IPS-18a (cell line): Measurements from ENCODE around the gene GCDH.

Experiments
- H3K27ac ChIP-seq: one replicate; pipeline ENCODE4 v1.5.1; 2013; ENCODE audit warnings: low read length
- H3K27me3 ChIP-seq: one replicate; pipeline ENCODE4 v1.6.1; 2013; ENCODE audit warnings: mild to moderate bottlenecking, low read length; ENCODE audit not compliant: control insufficient read depth, insufficient read depth
- H3K36me3 ChIP-seq: one replicate; pipeline ENCODE4 v1.6.1; 2013; ENCODE audit warnings: low read depth, low read length; ENCODE audit not compliant: control insufficient read depth
- H3K4me1 ChIP-seq: one replicate; pipeline ENCODE4 v1.6.1; 2013; ENCODE audit warnings: low read depth, low read length; ENCODE audit not compliant: control insufficient read depth
- H3K4me3 ChIP-seq: one replicate; pipeline ENCODE4 v1.5.1; 2013; ENCODE audit warnings: low read length
- H3K9ac ChIP-seq: one replicate; pipeline ENCODE4 v1.6.1; 2013; ENCODE audit warnings: mild to moderate bottlenecking, low read length, moderate library complexity
- H3K9me3 ChIP-seq: one replicate; pipeline ENCODE4 v1.6.1; 2013; ENCODE audit warnings: low read depth, low read length; ENCODE audit not compliant: control insufficient read depth

GCDH gene

DNA sequence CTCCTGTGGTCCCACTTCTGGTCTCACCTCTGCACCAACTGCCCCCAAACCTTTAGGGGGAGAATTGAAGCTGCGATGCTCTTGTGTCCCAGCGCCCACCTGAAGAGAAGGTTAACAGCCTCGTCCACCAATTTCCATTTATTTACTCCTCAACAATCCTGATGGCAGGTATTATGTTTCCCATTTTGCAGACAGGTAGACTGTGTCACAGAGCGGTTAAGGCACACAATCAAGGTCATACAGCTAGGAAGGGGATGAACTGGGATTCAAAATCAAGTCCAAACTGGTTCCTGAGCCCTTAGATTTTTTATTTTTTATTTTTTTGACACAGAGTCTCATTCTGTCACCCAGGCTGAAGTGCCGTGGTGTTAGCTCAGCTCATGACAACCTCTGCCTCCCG lies 15.9 kb upstream of the GCDH start:
- no peaks in the 10 kb centered on the region for H3K36me3 ChIP-seq
- H3K4me3 ChIP-seq: no peak overlapping the region
- no peaks in the 10 kb centered on the region for H3K4me1 ChIP-seq
- no peaks in the 10 kb centered on the region for H3K9me3 ChIP-seq
- no peak overlapping the region for H3K9ac ChIP-seq
- no peak overlapping the region for H3K27ac ChIP-seq
- no peaks in the 10 kb centered on the region for H3K27me3 ChIP-seq

DNA sequence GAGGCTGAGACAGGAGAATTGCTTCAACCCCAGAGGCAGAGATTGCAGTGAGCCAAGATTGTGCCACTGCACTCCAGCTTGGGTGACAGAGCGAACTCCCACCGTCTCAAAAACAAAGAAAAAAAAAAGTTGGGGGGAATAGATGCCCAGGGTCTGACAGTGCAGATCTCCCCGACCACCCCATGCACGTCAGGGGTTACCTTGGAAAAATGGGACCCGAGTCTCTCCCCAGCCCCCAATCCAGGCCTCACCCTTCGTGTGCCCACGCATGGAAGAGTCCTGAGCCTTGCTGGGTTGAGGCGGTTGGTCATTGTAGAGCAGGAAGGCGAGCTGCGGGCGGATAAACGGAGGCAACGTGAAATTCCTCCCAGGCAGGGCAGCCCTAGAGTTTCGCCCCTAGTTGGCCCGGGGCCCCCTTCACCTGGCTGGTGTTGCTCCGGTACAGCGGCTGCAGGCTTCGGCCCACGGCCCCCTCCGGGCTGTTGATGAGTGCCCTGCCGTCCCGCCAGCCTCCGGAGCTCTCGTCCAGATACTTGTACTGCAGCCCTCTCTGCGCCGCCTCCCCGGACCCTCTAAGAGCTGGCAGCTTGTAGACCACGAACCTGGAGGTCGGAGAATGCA lies 10.3 kb upstream of the GCDH start:
- H3K4me3 ChIP-seq: peak overlapping the region; percentile 82
- no peaks in the 10 kb centered on the region for H3K4me1 ChIP-seq
- peaks cover 22% of the 10 kb centered on the region for H3K27me3 ChIP-seq
- peak overlapping the region; percentile 76 for H3K9ac ChIP-seq
- H3K27ac ChIP-seq: no peak overlapping the region
- H3K9me3 ChIP-seq: no peaks in the 10 kb centered on the region
- H3K36me3 ChIP-seq: no peaks in the 10 kb centered on the region

DNA sequence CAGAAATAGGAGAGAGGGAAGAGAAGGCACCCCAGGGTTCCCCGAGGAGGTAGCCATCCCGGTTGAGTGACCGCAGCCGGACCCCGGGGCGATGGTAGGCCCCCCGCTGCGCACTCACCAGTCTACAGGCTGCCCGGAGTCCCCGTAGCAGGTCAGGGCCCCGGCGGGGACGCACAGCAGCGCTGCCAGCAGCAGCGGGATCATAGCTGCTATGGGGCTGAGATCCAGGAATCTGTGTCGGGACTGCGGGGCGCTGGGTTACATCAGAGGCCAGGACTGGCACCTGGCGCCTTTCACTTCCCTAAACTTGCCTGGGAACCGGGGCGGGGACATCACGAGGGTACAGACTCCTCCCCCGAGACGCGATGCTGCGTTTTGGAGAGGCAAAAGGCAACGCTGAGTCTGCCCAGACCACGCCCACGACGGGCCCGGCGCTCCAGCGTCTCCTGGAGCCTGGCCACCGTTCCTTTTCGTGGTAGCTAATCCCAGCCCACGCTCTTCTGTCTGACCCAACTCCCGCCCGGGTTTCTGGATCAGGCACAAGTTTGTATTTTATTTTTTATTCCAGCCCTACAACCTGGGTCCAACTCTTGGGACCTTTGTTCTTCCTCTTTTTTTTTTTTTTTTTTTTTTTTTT lies 9.7 kb upstream of the GCDH start, which contains the start of gene DNASE2:
DNASE2 (minus strand) TSS at position 278 of the 637 bp plus-strand sequence; CDS start at position 204, 74 bp downstream.
- H3K9ac ChIP-seq: peak within 1 kb of the TSS; percentile 76
- peaks cover under 1% of the 10 kb centered on the region for H3K4me1 ChIP-seq
- no peaks in the 10 kb centered on the region for H3K36me3 ChIP-seq
- peak within 1 kb of the TSS; percentile 82 for H3K4me3 ChIP-seq
- H3K27ac ChIP-seq: no peak within 1 kb of the TSS
- no peaks in the 10 kb centered on the region for H3K9me3 ChIP-seq
- H3K27me3 ChIP-seq: peaks cover 28% of the 10 kb centered on the region

DNA sequence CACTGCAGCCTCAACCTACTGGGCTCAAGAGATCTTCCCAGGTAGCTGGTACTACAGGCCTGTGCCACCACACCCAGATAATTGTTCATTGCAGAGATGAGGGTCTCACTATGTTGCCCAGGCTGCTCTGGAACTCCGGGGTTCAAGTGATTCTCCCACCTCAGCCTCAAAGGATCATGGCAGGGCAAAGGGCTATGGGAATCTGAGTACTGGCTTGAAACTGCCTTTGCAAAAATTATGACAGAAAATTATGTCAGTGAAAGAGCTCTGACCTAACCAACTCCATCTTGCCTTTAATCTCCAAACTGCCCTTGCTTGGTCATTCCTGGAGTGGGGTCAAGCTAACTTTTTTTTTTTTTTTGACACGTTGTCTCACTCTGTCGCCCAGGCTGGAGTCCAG lies 8.4 kb upstream of the GCDH start:
- no peaks in the 10 kb centered on the region for H3K9me3 ChIP-seq
- no peak overlapping the region for H3K4me3 ChIP-seq
- no peak overlapping the region for H3K9ac ChIP-seq
- no peaks in the 10 kb centered on the region for H3K36me3 ChIP-seq
- peaks cover 41% of the 10 kb centered on the region for H3K27me3 ChIP-seq
- H3K4me1 ChIP-seq: peaks cover 2% of the 10 kb centered on the region
- no peak overlapping the region for H3K27ac ChIP-seq

DNA sequence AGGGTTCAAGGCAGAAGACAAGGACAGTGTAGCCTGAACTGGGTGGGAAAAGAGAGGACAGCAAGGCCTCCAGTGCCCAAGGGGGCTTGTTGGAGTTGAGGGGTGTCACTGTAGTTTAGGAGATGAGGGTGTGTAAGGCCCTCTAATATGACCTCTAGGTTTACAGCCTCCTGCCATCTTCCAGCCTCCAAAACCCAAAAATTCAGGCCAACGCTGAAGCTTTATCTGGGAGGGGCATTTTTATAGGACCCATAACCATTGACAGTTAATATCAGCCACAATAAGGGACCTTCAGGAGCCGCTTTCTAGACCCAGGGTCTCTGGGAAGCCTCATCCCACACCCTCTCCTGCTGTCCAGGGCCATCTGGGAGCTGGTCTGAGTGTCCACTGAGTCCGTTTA lies 6.8 kb upstream of the GCDH start:
- no peaks in the 10 kb centered on the region for H3K9me3 ChIP-seq
- no peak overlapping the region for H3K9ac ChIP-seq
- no peak overlapping the region for H3K27ac ChIP-seq
- peak overlapping the region; percentile 69 for H3K4me3 ChIP-seq
- no peaks in the 10 kb centered on the region for H3K36me3 ChIP-seq
- peaks cover 2% of the 10 kb centered on the region for H3K4me1 ChIP-seq
- H3K27me3 ChIP-seq: peaks cover 48% of the 10 kb centered on the region

DNA sequence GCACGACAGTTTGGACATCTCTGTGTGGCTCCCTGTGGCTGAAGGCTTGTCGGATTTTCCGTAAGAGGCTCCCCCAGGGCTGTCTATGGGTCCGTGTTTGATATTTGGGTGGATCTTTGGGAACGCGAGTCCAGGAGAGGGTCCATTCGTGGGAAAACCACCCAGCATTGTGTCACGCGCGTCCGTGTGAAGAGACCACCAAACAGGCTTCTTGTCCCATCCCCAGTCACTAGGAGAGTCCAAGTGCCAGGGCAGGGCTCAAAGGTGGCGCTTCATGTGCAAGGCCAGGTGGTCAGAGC lies 6.4 kb upstream of the GCDH start:
- Histone ChIP-seq H3K9me3 (no peaks in the 10 kb centered on the region), H3K4me1 (peaks cover 2% of the 10 kb centered on the region), H3K4me3 (peak overlapping the region; percentile 69), H3K9ac (peak overlapping the region; percentile 49), H3K27ac (no peak overlapping the region), H3K36me3 (no peaks in the 10 kb centered on the region), H3K27me3 (peaks cover 48% of the 10 kb centered on the region)

DNA sequence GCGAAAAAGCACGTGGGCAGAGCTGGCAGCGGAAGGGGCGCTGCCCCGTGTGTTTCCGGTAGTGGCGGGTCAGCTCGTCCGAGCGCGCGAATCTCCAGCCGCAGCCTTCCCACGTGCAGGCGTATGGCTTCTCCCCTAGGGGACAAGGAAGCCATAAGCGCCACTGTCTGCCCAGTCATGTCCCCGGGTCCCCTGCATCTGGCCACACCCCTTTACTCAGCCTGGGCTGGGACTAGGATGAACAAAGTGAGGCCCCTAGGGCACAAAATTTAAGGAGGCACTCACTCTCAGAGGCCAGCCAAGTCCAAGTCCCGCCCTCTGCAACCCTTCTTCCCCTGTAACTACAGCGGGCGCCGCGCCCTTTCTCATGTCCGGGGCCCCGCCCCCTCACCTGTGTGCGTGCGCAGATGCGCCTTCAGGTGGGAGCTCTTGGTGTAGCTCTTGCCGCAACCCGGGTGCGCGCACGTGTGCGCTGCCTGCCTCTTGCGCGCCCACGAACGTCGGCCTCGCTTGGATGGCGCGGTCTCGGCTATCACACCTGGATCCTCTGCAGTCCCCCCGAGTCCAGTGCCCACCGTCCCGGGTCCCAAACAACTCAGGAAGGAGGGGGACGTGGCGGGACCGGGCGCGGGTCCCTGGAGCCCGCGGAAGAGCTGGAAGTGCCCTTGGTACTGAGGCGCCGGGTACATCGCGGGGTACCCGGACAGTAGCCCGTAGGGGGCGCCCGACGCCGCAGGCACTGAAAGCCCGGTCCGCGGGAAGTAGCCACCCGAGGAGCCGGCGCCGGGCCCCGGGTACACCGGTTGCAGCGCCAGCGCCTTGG lies 5.8 kb upstream of the GCDH start:
- H3K4me1 ChIP-seq: peaks cover 2% of the 10 kb centered on the region

DNA sequence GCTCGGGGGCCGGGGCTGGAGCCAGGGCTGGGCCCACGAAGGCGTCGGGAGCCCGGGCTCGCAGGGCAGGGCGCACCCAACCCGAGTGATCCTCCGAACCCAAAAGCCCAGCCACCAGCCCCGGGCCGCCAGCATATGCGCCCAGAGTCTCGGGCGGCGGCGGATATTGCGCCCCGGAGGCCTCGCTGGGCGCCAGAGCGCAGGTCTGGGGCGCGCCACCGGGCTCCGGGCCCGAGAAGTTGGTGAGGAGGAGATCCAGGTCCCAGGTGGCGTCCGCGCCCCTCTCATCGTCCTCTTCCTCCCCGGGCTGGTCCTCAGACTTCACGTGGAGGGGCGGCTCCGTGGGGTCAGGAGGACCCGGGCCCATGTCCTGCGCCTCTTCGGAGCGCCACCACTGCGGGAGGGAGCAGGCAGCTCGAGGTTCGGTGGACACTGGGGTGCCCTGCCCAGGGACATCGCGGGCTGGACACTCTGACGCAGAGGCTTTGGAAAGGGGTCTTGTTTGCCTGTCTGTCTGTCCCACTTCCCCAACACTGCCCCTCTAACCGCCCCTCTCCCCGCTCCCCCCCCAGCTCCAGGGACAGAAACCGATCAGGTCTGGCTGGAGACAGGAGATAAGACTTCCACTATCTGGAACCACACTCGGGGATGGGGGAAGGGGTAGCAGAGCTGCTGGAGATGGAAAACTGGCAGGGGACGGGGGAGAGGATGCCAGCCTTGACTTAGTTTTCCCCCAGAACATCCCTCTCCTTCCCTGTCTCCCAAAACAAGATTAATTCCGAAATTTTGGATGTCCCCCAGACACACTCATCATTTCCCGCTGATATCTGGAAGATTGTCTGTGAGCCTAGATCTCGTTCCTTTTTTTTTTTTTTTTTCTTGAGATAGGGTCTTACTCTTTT lies 5.0 kb upstream of the GCDH start:
- H3K4me3 ChIP-seq: peak overlapping the region; percentile 69
- H3K27ac ChIP-seq: no peak overlapping the region
- H3K36me3 ChIP-seq: no peaks in the 10 kb centered on the region
- peaks cover 44% of the 10 kb centered on the region for H3K27me3 ChIP-seq
- no peaks in the 10 kb centered on the region for H3K9me3 ChIP-seq
- peaks cover 2% of the 10 kb centered on the region for H3K4me1 ChIP-seq
- no peak overlapping the region for H3K9ac ChIP-seq

More for the DNA sequence above, 5.8 kb upstream of the GCDH start:
- Histone ChIP-seq H3K27me3 (peaks cover 48% of the 10 kb centered on the region), H3K9ac (peak overlapping the region; percentile 49), H3K36me3 (no peaks in the 10 kb centered on the region), H3K9me3 (no peaks in the 10 kb centered on the region), H3K27ac (no peak overlapping the region), H3K4me3 (peak overlapping the region; percentile 69)

DNA sequence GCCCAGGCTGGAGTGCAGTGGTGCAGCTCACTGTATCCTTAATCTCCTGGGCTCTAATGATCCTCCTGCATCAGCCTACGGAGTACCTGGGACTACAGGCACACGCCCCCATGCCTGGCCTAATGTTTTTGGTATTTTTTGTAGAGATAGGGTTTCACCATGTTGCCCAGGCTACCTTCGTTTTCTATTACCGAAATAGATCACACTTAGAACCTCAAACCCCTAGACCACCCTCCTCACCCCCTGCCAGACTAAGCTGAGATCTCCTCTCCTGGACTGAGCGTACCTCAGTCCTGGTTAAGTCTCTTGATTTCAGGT lies 4.3 kb upstream of the GCDH start:
- H3K27me3 ChIP-seq: peaks cover 44% of the 10 kb centered on the region
- H3K4me3 ChIP-seq: no peak overlapping the region
- H3K27ac ChIP-seq: no peak overlapping the region
- no peak overlapping the region for H3K9ac ChIP-seq
- H3K4me1 ChIP-seq: peaks cover 2% of the 10 kb centered on the region
- no peaks in the 10 kb centered on the region for H3K36me3 ChIP-seq
- no peaks in the 10 kb centered on the region for H3K9me3 ChIP-seq

DNA sequence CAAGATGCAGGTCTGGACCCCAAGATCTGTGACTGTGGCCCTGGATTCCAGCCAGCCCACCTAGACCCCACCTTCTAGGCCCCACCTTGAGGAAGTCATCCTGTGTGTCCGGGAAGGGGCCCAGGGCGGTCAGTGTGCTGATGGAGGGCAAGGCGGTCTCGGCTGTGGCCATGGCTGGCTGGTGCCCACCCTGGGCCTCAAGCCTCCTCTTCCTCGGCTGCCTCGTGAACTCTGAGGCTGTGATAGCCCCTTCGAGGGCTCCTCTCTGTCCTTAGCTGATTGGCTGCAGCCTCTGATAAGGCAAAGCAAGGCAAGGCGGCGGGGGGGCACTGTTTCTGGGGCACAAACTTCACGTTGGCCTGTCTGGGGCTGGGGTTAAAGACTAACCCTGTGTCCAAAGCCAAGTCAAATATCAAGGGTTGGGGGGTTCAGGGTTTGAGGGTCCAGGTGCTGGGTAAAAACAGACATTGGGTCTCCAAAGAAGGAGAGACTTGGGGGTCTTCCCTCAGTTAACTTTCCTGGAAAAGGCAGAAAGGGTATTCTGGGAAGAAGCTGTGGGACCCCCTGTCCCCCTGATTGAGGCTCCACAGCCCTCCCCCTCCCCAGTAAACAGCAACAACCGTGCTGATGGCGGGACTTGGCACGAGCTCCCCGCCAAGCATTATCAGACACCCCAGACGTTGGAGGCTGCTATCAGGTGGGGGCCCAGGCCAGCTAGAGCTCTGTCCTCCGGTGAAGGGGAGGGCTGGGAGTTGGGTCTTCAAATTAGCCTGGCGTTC lies 3.8 kb upstream of the GCDH start, which contains the start of gene KLF1:
KLF1 (minus strand) TSS at position 233 of the 779 bp plus-strand sequence; CDS start at position 172, 61 bp downstream.
- H3K4me3 ChIP-seq: peak within 1 kb of the TSS; percentile 69
- no peaks in the 10 kb centered on the region for H3K36me3 ChIP-seq
- H3K9ac ChIP-seq: no peak within 1 kb of the TSS

More for the DNA sequence above, 3.8 kb upstream of the GCDH start, which contains the start of gene KLF1:
- Histone ChIP-seq H3K27me3 (peaks cover 44% of the 10 kb centered on the region), H3K4me1 (peaks cover 2% of the 10 kb centered on the region), H3K9me3 (no peaks in the 10 kb centered on the region), H3K27ac (no peak within 1 kb of the TSS)
